OCI-LY1 (cell line): Measurements from ENCODE around the gene RGS5.
"Not testable (repeated sequence)": the region's sequence is repeated elsewhere in the genome, so short reads cannot be mapped to it uniquely, and the experiment has no call there.

Experiments used
- H2AFZ ChIP-seq: fragments of 200-600 bp; sonication (generic), shearing (Covaris generic); 2 replicates; pipeline ENCODE4 v1.6.0; 2014; ENCODE audit warnings: antibody characterized with exemption, mild to moderate bottlenecking, low read length
- H3F3A ChIP-seq: fragments of 200-600 bp; sonication (generic), shearing (Covaris generic); 2 replicates; pipeline ENCODE4 v1.6.0; 2014; ENCODE audit warnings: mild to moderate bottlenecking, antibody characterized with exemption, low read length, moderate library complexity; ENCODE audit not compliant: insufficient read depth
- H3K27ac ChIP-seq: fragments of 200-600 bp; sonication (generic); 2 replicates; pipeline ENCODE4 v1.5.1; 2014; ENCODE audit warnings: low read length, mixed run types, mild to moderate bottlenecking, low read depth; ENCODE audit not compliant: poor library complexity, severe bottlenecking
- H3K27me3 ChIP-seq: fragments of 200-600 bp; sonication (generic); 2 replicates; pipeline ENCODE4 v1.6.0; 2014; ENCODE audit warnings: antibody characterized with exemption, mild to moderate bottlenecking, low read length, moderate library complexity; ENCODE audit not compliant: insufficient read depth
- H3K36me3 ChIP-seq: fragments of 200-600 bp; sonication (generic); 2 replicates; pipeline ENCODE4 v1.6.1; 2014; ENCODE audit warnings: mild to moderate bottlenecking, antibody characterized with exemption, low read length, moderate library complexity, mixed read lengths; ENCODE audit not compliant: insufficient read depth
- H3K4me1 ChIP-seq: fragments of 200-600 bp; sonication (generic); 2 replicates; pipeline ENCODE4 v1.5.1; 2014; ENCODE audit warnings: mild to moderate bottlenecking, low read length, moderate library complexity; ENCODE audit not compliant: insufficient read depth, severe bottlenecking
- H3K4me2 ChIP-seq: fragments of 200-600 bp; sonication (generic), shearing (Covaris generic); 2 replicates; pipeline ENCODE4 v1.6.1; 2014; ENCODE audit warnings: low read length
- H3K4me3 ChIP-seq: fragments of 200-600 bp; sonication (generic); 2 replicates; pipeline ENCODE4 v1.5.1; 2014; ENCODE audit warnings: low read length, low read depth, mild to moderate bottlenecking, mixed read lengths; ENCODE audit not compliant: poor library complexity, severe bottlenecking
- H3K79me2 ChIP-seq: fragments of 200-600 bp; shearing (Covaris generic); 2 replicates; pipeline ENCODE4 v1.6.1; 2016; ENCODE audit warnings: mixed run types, low read length, mixed read lengths; ENCODE audit not compliant: insufficient read depth
- H3K9ac ChIP-seq: fragments of 200-600 bp; sonication (generic), shearing (Covaris generic); 2 replicates; pipeline ENCODE4 v1.6.1; 2014; ENCODE audit warnings: mild to moderate bottlenecking, low read length, mixed read lengths
- H3K9me2 ChIP-seq: fragments of 200-600 bp; sonication (generic), shearing (Covaris generic); 2 replicates; pipeline ENCODE4 v1.6.1; 2014; ENCODE audit warnings: low read depth, mild to moderate bottlenecking, low read length, mixed read lengths
- H3K9me3 ChIP-seq: fragments of 200-600 bp; shearing (Covaris generic); 2 replicates; pipeline ENCODE4 v1.6.1; 2014; ENCODE audit warnings: low read length, mixed read lengths
- H4K20me1 ChIP-seq: fragments of 200-600 bp; sonication (generic), shearing (Covaris generic); 2 replicates; pipeline ENCODE4 v1.6.0; 2016; ENCODE audit warnings: mild to moderate bottlenecking, low read length; ENCODE audit not compliant: insufficient read depth
- EZH2 ChIP-seq: fragments of 200-600 bp; sonication (generic), shearing (Covaris generic); IDR thresholded peaks from 2 replicates; pipeline ENCODE4 v1.8.0; 2017; ENCODE audit warnings: borderline replicate concordance, mixed run types, mild to moderate bottlenecking, antibody characterized with exemption, low read length, moderate library complexity, mixed read lengths
- TF ChIP-seq, protein P1 (sequence below): fragments of 200-600 bp; sonication (generic), shearing (Covaris generic); IDR thresholded peaks from 2 replicates; pipeline ENCODE4 v1.5.1; 2017; ENCODE audit warnings: mild to moderate bottlenecking, antibody characterized with exemption, low read length, moderate library complexity, mixed read lengths

RGS5 gene

DNA sequence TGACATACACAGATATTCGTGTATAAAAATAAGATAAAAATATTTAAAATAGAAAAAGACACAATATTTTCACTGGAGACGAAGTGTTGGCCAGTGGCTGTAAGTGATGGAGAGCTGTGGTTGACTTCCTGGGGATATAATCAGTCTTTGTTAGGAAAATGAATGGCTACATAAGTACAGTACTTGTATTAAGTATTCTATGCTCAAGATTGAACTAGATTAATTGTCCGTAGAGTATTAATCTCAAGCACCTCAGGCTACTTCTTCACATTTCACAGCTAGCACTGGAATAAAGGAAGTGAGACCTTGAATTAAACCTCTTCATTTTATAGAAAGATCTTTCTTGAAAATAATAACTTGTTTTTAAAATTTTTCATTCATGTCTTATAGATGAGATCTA, 39.0 kb upstream of the RGS5 start:
- Histone ChIP-seq H4K20me1 (no peaks in the 10 kb centered on the region), H3K79me2 (no peaks in the 10 kb centered on the region), H3K9me2 (no peaks in the 10 kb centered on the region), H3F3A (no peaks in the 10 kb centered on the region), H3K9me3 (no peaks in the 10 kb centered on the region), H2AFZ (no peak overlapping the region), H3K9ac (no peak overlapping the region), H3K27ac (no peak overlapping the region), H3K36me3 (no peaks in the 10 kb centered on the region), H3K4me3 (no peak overlapping the region), H3K27me3 (no peaks in the 10 kb centered on the region), H3K4me1 (no peaks in the 10 kb centered on the region), H3K4me2 (no peak overlapping the region)
- no peak for TF ChIP-seq EZH2
- TF ChIP-seq, protein P1, sequence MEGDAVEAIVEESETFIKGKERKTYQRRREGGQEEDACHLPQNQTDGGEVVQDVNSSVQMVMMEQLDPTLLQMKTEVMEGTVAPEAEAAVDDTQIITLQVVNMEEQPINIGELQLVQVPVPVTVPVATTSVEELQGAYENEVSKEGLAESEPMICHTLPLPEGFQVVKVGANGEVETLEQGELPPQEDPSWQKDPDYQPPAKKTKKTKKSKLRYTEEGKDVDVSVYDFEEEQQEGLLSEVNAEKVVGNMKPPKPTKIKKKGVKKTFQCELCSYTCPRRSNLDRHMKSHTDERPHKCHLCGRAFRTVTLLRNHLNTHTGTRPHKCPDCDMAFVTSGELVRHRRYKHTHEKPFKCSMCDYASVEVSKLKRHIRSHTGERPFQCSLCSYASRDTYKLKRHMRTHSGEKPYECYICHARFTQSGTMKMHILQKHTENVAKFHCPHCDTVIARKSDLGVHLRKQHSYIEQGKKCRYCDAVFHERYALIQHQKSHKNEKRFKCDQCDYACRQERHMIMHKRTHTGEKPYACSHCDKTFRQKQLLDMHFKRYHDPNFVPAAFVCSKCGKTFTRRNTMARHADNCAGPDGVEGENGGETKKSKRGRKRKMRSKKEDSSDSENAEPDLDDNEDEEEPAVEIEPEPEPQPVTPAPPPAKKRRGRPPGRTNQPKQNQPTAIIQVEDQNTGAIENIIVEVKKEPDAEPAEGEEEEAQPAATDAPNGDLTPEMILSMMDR = no peak

DNA sequence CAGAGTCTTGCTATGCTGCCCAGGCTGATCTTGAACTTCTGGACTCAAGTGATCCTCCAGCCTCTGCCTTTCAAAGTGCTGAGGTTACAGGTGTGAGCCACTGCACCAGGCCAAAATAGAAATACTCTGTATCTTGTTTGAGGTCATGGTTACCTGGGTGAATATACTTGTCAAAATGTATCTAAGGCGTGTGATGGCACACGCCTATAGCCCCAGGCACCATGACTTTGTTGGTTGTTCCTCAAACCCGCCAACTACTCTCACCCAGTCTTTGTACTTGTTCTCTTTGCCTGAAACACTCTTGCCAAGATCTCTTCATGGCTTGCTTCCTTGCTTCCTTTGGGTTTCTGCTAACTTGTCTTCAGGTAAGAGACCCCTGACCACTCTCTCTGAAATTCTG, 38.0 kb upstream of the RGS5 start:
- no peak for TF ChIP-seq EZH2
- TF ChIP-seq, protein P1 = no peak
- H4K20me1 ChIP-seq = no peaks in the 10 kb centered on the region
- no peak overlapping the region for H3K27ac ChIP-seq
- H3K4me2 ChIP-seq = no peak overlapping the region
- no peaks in the 10 kb centered on the region for H3K27me3 ChIP-seq
- no peak overlapping the region for H2AFZ ChIP-seq
- H3K4me3 ChIP-seq = no peak overlapping the region
- no peaks in the 10 kb centered on the region for H3F3A ChIP-seq
- H3K9ac ChIP-seq = no peak overlapping the region
- H3K9me3 ChIP-seq = no peaks in the 10 kb centered on the region
- H3K79me2 ChIP-seq = no peaks in the 10 kb centered on the region
- H3K36me3 ChIP-seq = no peaks in the 10 kb centered on the region
- H3K4me1 ChIP-seq = no peaks in the 10 kb centered on the region
- H3K9me2 ChIP-seq = no peaks in the 10 kb centered on the region

DNA sequence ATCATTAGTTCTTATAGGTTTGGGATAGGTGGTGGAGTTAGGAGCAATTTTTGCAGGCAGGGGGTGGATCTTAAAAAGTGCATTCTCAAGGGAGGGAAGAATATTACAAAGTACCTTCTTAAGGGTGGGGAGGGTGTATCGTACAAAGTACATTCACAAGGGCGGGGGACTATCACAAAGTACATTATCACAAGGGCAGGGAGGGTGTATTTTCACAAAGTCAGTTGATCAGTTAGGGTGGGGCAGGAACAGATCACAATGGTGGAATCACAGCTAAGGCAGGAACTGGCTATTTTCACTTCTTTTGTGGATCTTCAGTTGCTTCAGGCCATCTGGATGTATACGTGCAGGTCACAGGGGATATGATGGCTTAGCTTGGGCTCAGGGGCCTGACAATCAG, 30.9 kb upstream of the RGS5 start:
- H3K27me3 ChIP-seq, H3F3A ChIP-seq, H3K9me3 ChIP-seq, H3K9me2 ChIP-seq, H2AFZ ChIP-seq, H3K36me3 ChIP-seq, H3K4me1 ChIP-seq, H4K20me1 ChIP-seq, H3K27ac ChIP-seq, H3K9ac ChIP-seq, H3K4me2 ChIP-seq, H3K79me2 ChIP-seq, H3K4me3 ChIP-seq: not testable (repeated sequence)

DNA sequence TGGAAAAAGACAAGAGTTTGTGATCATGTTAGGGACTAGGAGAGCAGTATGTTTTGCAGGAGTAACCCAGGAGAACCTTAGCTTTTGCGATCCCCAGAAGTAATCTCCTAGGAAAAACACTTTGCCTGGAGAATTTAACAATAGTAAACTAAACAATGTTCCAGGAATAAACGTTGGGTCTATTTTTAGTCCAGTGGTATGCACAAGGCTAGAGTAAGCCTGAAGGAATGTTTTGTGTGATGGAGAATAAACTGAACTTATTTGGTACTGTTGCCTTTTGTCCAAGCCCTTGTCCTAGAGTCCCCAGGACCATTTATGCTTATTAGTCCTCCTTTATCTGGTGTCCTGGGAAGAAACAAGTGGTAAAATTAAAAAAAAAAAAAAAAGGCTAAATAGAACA, 28.7 kb upstream of the RGS5 start:
- Histone ChIP-seq H3K4me2 (no peak overlapping the region), H3K79me2 (no peaks in the 10 kb centered on the region), H3F3A (no peaks in the 10 kb centered on the region), H3K4me3 (no peak overlapping the region), H4K20me1 (no peaks in the 10 kb centered on the region), H3K27me3 (no peaks in the 10 kb centered on the region), H3K4me1 (no peaks in the 10 kb centered on the region), H3K36me3 (no peaks in the 10 kb centered on the region), H2AFZ (no peak overlapping the region), H3K9me2 (no peaks in the 10 kb centered on the region), H3K9ac (no peak overlapping the region), H3K9me3 (no peaks in the 10 kb centered on the region), H3K27ac (no peak overlapping the region)
- TF ChIP-seq, protein P1 = no peak
- TF ChIP-seq EZH2 = no peak
